GM19455 (cell line): ENCODE data around the gene SYNGR3.

Source experiments
- ATAC-seq: cut with Tn5 transposase; IDR thresholded peaks from one replicate; pipeline ENCODE4 v1.9.1; 2021; ENCODE audit not compliant: unreplicated experiment

The SYNGR3 gene

DNA sequence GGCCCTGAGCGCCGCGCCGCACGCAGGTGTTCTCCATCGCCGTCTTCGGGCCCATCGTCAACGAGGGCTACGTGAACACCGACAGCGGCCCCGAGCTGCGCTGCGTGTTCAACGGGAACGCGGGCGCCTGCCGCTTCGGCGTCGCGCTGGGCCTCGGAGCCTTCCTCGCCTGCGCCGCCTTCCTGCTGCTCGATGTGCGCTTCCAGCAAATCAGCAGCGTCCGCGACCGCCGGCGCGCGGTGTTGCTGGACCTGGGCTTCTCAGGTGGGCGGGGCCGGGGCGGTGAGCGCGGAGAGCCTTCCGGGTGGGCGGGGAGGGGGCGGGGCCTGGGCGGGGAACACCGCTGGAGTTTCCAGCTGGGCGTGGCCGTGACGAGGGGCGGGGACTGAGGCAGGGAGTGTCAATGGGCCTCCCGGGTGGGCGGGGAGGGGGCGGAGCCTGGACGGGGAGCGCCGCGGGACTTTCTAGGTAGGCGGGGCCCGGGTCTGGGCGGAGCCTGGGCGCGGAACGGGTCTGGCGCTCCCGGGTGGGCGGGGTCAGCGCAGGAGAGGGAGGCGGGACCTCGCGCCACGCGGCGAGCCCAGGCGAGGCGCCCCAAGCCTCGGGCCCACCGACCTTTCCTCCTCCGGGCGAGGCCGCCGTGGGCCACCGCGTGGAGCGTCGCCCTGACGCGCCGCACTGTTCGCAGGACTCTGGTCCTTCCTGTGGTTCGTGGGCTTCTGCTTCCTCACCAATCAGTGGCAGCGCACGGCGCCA is 2.4 kb downstream of the SYNGR3 start:
- ATAC-seq: no peak

DNA sequence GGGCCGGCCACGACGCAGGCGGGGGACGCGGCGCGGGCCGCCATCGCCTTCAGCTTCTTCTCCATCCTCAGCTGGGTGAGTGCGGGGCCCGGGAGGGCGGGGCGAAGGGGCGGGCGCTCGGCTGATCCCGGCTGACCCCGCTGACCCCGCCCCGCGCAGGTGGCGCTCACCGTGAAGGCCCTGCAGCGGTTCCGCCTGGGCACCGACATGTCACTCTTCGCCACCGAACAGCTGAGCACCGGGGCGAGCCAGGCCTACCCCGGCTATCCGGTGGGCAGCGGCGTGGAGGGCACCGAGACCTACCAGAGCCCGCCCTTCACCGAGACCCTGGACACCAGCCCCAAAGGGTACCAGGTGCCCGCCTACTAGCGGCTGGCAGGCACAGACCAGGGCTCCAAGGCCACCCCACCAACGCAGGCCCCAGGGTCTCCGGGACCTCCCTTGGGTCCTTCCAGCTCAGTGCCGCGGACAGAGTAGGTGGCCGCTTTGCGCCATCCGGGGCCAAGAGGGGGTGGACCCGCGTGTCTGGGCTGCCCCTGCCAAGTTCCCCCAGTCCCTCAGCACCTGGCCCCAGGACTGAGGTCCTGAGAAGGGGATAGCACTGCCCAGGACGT is 3.0 kb downstream of the SYNGR3 start:
- ATAC-seq: no peak

DNA sequence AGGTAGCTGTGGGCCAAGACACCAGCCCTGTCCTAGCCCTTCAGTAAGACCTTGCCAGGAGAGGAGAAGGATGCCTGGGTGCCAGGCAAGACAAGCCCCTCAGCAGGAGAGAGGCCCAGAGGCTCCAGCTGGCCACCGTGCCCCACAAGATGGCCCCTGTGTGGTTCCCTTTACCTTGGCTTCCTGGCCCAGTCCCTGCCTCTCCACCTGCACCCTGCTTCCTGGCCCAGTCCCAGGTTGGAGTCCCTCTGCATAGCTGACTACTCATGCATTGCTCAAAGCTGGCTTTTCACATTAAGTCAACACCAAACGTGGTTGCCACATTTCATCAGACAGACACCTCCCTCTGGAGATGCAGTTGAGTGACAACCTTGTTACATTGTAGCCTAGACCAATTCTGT is 4.0 kb downstream of the SYNGR3 start:
- no peak for ATAC-seq

DNA sequence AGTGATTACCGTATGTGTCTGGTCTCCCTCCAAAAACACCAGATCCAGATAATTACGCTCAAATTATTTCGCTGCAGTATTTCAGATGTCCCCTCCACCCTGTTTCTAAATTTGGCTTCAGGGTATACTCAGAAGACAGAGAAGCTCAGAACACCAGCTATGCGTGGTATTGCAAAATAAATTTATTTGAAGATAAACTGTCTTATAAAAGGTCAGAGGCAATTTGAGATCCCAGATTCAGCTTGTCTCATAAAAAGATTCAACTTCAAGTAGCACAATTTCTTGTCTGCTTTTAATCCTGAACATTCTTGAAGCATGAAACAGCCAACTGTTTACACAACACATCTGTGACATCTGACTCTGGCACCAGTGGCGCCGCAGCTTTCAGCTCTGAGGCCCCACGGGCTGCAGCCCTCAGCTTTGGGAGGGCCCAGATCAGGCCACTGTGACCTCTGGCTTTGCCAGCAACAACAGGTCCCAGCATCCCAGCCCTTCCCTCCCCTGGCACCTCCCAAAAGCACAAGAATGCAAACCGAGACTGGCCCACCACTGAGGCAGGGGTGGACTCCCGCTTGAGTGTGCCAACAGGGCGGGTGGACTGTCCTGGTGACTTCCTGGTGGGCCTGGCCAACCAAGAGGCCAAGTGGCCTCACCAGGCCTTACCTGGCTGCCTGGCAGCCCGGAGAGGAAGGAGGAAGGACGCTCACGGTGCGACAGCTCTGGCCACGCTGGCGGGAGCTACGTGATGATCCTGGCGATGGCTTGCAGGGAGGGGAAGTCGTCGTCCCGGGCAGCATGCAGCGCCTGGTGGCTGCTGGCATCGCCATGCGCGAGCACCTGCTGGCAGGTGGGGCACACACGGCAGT is 8.0 kb downstream of the SYNGR3 start:
- no peak for ATAC-seq

DNA sequence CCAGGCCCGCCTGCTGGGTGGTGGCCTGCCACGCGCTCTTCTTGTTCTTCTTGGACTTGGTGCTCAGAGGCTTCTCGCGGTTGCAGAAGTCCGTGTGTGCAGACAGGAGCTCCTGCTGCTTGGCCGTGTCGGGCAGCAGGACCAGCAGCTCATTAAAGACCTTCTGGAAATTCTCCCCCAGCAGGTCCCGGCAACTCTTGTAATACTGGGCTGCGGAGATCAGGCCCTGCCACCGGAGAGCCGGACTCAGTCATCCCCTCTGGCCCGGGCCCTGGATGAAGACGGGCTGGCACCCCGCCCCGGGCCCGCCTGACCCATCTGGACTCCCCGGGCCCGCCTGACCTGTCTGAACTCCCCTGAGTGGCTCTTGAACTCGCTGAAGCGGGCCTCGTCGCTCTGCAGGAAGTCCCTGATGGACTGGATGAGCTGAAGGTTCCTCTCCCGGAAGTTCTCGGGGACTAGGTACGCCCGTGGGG is 8.6 kb downstream of the SYNGR3 start:
- ATAC-seq: no peak

DNA sequence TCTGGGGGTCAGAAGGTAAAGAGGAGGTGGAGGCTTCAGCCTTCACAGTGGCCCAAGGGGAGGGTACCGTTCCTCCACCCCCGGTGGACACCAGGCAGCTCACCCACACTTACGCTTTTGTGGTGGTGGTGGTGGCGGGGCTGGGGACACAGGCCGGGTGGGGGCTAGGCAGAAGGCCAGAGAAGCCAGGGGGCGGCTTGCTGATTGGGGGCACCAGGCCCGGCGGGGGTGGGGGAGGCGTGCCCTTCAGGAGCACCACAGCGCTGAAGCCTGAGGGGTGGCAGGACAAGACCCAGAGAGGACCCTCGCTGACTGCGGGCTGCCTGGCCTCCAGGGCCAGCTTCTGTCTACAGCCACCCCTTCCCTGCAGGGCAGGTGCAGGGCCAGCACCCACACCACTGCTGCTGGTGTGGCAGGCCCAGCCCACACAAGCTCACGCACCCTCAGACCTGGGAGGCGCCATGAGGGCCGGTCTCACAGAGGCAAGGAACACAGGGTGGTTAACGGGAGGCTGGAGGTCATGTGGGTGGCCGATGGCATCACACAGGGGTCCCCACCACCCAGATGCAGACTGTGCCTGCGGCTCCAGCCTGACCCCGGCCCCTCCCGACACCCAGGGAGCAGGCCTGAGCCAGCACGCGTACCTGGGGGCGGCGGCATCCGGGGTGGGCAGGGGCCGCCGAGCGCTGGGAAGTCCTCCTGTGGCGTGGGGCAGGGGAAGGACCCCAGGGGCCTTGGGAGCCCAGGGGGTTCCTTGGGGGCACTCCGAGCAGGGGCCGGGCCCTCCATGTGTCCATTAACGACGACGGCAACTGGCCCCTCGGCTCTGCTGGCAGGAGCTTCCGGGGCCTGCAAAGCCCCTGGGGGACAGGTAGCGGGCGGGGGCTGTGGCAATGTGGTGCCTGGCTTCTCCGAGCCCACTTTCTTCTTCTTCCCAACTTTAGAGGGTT is 9.4 kb downstream of the SYNGR3 start:
- no peak for ATAC-seq

DNA sequence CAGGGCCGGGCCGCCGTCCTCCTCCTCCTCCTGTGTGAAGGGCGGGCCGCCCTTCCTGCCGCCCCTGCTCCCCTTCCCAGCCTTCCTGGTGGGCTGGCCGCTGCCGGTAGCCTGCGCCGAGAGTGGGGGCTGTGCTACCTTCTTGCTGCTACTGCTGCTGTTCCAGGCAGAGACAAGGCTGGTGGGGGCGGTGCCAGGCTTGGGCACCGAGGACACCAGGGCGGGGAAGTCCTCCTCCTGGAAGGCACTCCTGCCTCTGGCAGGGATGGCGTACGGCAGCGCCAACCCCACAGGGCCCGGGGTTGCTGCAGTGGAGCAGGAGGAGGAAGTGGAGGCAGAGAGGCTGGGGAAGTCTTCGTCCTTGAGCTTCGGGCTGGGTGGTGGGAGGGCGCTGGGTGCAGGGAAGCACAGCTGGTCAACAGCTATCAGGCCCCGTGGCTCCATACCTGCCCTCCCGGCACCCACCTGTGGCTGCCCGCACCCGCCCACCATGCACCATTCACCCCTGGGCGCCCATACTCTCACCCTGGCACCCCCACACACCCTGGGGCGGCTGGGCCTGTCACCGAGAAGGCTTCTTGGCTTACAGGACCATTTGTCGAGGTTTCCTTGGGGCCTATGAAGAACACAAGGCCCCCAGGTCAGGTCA is 10.2 kb downstream of the SYNGR3 start:
- no peak for ATAC-seq

DNA sequence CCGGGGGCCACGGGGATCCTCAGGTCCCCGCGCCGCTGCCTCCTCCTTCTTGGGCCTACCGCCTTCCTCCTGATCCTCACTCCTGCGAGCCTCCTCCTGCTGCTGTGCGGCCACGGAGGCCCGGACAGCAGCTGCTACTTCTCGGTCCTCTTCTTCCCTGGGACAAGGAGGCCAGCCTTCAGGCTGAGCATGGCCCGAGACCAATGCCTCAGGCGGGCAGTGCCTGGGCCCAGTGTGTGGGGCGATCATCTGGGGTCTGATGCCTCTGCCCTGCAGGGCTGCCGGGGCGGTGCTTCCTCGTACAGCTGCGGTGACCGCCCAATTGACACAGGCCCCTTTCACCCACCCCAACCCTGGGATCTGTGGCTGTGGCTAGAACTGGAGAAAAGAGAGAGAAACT is 11.3 kb downstream of the SYNGR3 start:
- no peak for ATAC-seq

DNA sequence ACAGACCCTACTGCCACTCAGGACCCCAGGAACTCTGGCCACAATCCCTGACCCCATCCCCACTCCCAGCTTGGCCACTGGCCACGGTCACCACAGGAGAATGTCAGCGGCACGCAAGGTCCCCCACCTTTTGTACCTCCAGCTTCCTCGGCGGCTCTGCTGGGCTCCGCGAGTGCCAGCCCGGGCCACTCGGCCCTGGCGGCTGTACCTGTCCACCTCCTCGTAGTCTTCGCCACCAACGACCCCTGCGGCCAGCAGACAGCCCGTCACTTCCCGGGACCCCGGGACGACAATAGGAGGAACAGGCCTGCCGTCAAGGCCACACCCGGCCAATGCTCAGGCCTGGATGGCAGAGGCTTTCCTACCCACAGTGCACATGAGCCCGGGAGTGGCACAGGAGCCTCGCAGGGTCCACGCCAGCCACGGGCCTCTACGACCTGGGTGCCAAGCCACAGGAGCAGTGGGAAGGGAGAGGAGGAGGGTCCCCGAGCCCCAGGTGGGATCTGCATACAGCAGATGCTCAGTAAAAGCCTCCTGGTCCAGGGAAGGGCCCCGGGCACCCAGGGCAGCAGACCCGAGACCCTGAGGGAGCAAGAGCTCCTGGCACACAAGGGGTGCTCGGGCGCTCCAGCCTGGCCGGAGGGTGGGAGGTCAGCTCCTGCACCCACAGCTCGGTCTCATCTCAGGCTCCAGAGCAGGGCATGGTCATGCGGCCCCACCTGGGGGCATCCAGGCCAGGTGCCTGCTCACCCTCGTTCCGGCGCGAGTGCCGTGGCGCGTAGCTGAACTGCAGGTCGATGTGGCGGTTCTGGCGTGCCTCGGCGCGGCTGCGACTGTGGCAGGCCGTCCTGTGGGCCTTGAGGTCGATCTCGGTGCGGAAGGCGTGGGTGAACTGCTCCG is 11.9 kb downstream of the SYNGR3 start:
- ATAC-seq: no peak

DNA sequence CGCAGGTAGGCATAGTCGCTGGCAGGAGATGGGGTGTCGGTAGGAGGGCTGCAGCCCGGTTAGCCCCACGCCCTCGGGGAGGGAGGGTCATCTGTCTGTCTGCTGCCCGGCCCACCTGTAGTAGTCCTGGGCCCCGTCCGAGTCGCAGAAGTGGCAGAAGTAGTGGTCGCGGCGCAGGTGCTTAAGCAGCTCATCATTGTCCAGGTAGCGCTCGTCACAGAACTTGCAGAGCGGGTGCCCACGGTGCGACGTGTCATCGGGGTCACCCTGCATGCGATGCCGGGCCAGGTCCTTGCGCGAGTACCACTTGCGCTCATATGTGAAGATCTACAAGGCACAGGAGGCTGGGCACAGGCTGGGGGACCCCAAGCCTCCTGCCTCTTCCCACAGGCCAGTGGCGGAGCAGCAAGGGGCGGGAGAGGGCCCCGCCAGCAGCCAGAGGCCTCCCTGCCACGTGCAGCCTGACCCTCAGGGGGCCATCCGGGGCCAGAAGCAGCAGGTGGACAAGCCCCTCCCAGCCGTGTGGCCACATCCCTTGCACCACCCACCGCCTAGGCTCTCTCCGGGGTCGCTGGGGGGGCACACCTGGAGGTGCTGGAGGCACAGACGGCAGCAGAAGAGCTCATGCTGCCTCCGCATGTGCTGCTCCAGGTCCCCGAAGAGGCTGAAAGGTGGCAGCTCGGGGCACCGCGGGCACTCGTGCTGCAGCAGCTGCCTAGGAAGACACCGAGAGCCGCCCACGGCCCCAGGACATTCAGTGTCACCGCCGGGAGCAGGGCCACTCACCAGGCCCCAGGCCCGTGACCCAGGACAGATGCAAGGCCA is 12.8 kb downstream of the SYNGR3 start:
- ATAC-seq: no peak

DNA sequence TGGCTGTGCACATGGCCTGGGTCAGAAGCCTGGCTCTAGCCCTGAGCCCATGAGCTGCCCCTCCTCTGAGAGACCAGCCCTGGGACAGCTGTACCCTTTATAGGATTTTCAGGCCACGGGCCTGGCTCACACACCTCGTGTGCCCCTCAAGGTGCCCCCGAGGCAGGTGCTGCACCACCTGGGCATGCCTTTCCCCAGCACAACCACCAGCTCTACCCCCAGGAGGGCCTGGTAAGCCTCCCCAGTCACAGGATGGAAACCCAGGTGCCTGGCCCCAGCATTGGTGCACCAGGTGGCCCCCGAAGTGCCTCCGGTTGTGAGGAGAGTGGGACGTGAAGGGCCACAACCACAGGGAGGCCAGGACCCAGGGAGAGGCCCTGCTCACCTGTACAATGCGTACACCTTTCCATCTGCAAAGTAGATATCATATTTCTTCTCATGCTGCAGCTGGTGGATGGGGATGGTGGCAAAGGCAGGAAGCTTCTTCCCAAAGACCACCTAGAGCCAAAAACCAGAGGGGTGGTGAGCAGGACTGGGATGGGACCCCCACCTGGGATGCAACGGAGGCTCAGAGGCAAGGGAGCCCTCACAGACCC is 13.6 kb downstream of the SYNGR3 start:
- no peak for ATAC-seq

DNA sequence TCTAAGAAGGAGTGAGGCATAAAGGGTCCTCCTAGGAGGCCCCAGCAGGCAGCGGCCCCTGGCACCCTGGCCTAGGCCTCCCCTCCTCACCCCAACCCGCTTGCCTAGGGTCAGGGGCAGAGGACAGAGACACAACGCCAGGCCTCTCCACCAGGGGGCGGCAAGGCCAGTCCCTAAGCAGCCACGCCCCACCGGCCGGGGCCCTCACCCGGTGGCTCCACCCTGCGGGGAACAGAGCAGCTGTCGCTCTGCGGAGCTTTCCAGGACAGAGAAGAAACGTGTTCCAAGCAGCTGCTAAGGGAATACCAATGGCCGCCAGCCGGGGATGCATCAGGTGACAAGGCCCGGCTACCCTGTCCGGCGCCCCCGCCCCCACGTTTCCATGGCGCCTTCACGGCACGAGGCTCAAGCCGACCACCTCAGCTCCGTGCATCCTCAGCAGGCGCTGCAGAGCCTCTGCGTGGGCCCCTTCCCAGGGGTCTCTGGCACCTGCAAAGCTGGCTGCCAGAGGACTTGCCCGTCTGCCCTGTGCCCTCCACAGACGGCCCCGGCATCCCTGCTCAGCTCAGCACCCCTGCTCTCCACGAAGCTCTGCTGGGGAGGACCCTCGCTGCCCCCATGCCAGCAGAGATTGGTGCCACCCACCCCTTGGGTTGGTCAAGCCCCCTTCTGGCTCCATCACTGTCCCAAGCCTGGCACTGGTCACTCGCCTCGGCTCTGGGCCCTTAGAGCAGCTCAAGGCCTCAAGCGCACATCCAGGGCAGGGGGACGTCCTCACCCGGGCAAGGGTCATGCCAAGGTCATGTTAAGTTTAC is 14.3 kb downstream of the SYNGR3 start:
- ATAC-seq: no peak

DNA sequence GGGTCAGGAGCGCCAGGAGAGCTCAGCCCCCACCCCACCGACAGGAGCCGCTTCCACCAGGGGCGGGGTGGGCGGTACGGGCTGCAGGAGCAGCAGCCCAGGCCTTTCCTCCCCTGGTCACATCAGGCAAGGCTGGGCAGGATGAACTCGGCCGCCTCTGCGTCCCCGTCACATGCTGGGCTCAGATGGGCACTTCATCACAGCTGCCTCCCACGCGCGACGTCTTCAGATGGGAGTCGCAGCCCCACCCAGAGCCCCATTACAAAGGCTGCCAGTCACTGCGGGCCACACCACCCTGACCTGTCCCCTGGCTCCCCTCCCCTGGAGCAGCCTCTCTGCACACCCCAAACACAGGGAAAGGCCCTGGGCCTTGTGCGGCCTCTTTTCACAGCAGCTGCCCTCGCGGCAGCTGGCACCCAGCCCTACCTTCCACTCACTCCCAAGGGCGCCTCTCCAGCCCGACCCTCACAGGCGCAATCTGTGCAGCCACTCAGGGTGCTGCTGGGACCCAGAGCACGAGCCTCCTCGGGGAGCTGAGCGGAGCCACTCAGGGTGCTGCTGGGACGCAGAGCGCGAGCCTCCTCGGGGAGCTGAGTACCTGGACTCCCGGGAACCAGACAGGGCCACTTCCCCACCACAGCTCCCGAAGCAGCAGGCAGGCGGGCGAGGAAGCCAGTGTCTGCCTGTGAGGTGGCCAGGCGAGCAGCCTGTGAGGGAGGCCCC is 15.2 kb downstream of the SYNGR3 start:
- no peak for ATAC-seq

DNA sequence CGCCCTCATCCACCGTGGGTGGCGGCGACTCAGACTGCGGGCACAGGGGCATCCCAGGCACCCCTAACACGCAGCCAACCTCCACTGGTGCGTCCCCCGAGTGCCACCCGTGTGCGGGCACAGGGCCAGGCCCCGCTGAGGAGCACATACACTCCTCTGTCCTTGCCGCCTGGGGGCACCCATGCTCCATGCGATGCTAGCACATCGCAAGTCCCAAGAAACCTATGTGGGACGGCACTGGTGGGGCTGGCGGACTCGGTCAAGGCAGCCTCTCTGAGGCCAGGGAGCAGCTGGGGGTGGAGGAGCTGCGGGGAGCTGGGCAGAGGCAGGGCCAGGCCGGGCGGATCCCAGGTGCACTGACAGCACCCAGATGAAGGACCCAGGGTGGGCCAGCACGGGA is 15.9 kb downstream of the SYNGR3 start:
- no peak for ATAC-seq

DNA sequence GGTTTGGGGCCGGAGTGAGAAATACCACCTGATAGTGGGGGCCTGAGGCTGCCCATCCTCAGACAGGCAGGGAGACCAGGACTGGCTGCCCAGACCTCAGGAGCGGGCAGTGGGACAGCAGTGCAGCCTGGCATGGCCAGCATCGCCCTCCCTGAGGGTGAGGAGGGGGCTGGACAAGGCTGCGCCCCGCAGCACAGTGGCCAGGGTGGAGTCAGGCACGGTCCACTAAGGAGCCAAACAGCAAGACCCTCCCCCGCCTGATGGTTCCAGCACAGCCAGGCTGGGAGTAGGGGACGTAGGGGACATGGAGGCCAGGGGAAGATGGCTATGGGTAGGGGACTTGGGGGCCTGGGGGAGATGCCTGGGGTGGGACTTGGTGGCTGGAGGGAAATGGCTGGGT is 16.5 kb downstream of the SYNGR3 start:
- no peak for ATAC-seq

DNA sequence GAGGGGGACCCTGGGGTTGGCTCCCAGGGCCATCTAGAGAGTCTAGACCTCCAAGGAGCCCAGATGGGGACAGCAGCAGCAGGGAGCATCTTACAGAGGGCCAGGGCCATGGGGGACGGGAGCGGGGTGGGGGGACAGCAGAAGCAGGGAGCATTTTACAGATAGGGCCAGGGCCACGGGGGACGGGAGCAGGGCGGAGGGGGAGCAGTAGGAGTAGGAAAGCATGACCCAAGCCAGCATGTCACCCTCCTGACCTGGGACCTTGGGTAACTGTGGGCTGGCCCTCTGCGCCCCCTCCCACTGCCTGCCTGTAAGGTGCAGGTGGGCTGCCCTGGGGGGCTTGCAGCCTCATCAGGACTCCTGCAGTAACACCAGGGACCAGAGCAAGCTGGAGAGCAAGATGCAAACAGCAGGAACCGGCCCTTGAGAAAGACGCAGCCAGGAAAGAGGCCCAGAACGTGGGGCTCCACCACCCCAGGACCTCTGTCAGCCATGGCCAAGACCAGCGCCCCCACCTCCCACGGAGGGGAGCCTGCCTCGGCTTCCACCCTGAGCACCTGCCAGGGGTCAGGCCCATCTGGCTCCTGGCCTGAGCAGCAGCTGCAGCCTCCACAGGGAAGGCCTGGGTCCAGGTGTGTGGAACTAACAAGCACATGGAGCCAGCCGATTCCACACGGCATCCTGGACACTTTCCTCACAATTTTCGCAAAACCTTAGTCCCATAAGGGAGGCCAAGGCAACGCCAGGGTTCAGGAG is 17.5 kb downstream of the SYNGR3 start:
- ATAC-seq: no peak
